ENCODE measurements around the gene CNOT2. TPM values are rescaled to one million over a fixed set of nuclear protein-coding genes. Genes with fewer than 3 reads are reported as not detected.

Gene CNOT2
- total and polyA plus RNA-seq, 2 donors (not counting 3 experiments of a cell fraction or from before 2014, with no cell fraction given), result 52.2 to 79.7 TPM

DNA sequence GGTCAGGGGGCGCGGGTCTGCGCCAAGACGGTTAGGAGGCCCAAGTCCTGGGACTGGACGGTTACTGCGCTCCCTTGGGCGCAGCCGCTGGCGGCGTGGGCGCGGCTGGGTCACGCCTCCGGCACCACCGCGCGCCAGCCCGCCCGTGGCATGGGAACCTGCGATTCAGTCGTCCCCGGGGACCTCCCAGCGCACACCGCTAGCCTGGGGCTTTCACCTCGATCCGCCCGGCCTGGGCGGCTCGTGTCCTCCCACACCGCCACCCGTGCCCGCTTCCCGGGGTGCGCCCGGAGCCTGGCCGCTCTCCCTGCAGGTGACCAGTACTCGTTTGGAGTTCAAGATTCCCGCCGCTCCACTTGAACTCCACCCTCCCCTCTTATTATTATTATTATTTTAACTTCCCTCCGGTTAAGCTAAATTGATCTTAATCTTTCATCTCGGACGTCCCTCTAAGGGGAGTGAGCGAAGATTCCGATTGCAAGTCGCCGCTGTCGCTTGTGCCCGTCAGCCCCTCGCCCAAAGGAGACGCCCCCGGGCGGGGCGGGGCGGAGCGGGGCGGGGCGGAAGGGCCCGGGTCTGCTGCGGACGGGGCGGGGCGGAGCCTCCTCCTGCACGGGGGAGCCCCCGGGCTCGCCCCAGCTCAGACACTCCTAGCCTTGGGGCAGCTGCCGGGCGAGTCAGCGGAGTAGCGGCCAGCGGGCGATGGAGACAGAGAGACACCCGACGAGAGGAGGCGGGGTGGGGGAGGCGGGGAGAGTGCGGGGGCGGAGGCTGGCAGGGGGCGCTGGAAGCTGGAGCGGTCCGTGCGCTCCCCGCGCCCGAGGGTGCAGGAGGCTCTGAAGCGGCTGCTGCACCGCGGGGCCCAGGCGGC is 122.7 kb downstream of the CNOT2 start, which contains the start of gene KCNMB4:
Gene KCNMB4, plus strand, starts transcription at position 643 of the 871 bp plus-strand sequence. CDS start 445 bp downstream, outside the sequence.
- no peaks in the 10 kb centered on the region for H3K9me3 ChIP-seq (replicated peaks; ENCODE audit: control insufficient read depth, insufficient read depth, low read length)
- H3K9ac ChIP-seq (replicated peaks; ENCODE audit: extremely low read depth, insufficient read depth, low read length), result no peak within 1 kb of the TSS
- intact Hi-C loops (cut with micrococcal nuclease), result loop anchor here (2.0 to 10.0 kb wide), 5 partner anchors 123 to 465 kb away; partner anchors contain the start of gene CNOT2
- FAIRE-seq (no peak), DNase-seq (ENCODE audit: low read depth, low spot score) (peak; percentile 51)
- H3K27me3 ChIP-seq (ENCODE audit: control insufficient read depth in 2 of 2, insufficient read depth in 2 of 2, low read length in 2 of 2), result peaks cover 16 to 33% of the 10 kb centered on the region in 2 experiments
- peak within 1 kb of the TSS; percentile 80 for H3K4me2 ChIP-seq (ENCODE audit: insufficient read depth, low read length)
- POLR2A ChIA-PET, result no interaction called here
- CTCF ChIA-PET, result interaction anchor here (0.6 to 1.7 kb wide), 5 partner anchors 9 to 465 kb away, joined by 3 to 8 read pairs (median 3); no protein-coding TSS in a partner anchor
- BruUV-seq (replicated peaks), result no TSS peak
- no peaks in the 10 kb centered on the region for H4K20me1 ChIP-seq (replicated peaks; ENCODE audit: control insufficient read depth, extremely low read depth, insufficient read depth, low read length)
- peak within 1 kb of the TSS; percentile 60 to 67 (median 64) for H3K4me3 ChIP-seq (replicated peaks in 1 of 3; ENCODE audit: insufficient read depth in 1 of 3, low read depth in 1 of 3, low read length in 3 of 3)
- H3K36me3 ChIP-seq (ENCODE audit: control insufficient read depth in 2 of 2, extremely low read depth in 1 of 2, insufficient read depth in 2 of 2, low read length in 2 of 2), result no peaks in the 10 kb centered on the region
- dilution Hi-C loops (cut with MboI; ENCODE audit: extremely low pct_ligation_motif_present, low sequenced_read_pairs), result no loop called here
- no peaks in the 10 kb centered on the region for H3K9me1 ChIP-seq (replicated peaks; ENCODE audit: control insufficient read depth, extremely low read depth, insufficient read depth, low read length)
- H3K4me1 ChIP-seq (ENCODE audit: control insufficient read depth, extremely low read depth, insufficient read depth, low read length), result peaks cover 14% of the 10 kb centered on the region
- H3K79me2 ChIP-seq (ENCODE audit: control insufficient read depth, insufficient read depth, low read length), result no peaks in the 10 kb centered on the region
- TF ChIP-seq GATA2 (IDR thresholded peaks at IDR 0.05; ENCODE audit: insufficient read depth, insufficient read length, low read depth, low read length) (no peak), MYC (IDR thresholded peaks at IDR 0.05; ENCODE audit: low read depth, low read length) (no peak), POLR2AphosphoS5 (IDR thresholded peaks at IDR 0.05; ENCODE audit: insufficient read depth, low read depth, low read length) (no peak), EZH2 (IDR thresholded peaks at IDR 0.05; ENCODE audit: borderline replicate concordance, low read depth, low read length, severe bottlenecking) (no peak), JUN (IDR thresholded peaks at IDR 0.05; ENCODE audit: borderline replicate concordance, insufficient read depth, insufficient read length, low read depth) (no peak), FOS (IDR thresholded peaks at IDR 0.05; ENCODE audit: borderline replicate concordance, insufficient read depth, low read length) (no peak), POLR2A (IDR thresholded peaks at IDR 0.05; ENCODE audit: low read depth, low read length) (no peak)
- TF ChIP-seq, protein P1, sequence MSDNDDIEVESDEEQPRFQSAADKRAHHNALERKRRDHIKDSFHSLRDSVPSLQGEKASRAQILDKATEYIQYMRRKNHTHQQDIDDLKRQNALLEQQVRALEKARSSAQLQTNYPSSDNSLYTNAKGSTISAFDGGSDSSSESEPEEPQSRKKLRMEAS (IDR thresholded peaks at IDR 0.05; ENCODE audit: insufficient read depth, insufficient read length), result no peak
- H3K27ac ChIP-seq (ENCODE audit: insufficient read depth, low read depth, low read length), result no peak within 1 kb of the TSS
- H2AFZ ChIP-seq (ENCODE audit: low read depth, low read length), result peak within 1 kb of the TSS; percentile 86

Measured in endothelial cell of umbilical vein (primary cell).